Endothelial cell of umbilical vein (primary cell): Measurements from ENCODE around the gene GLRX2.

Experiments used
- EZH2 ChIP-seq: IDR thresholded peaks from 2 replicates; pipeline ENCODE4 v1.6.1; 2012; ENCODE audit warnings: borderline replicate concordance, low read depth, mild to moderate bottlenecking, moderate library complexity, low read length, inconsistent platforms; ENCODE audit not compliant: severe bottlenecking
- GATA2 ChIP-seq: IDR thresholded peaks from 2 replicates; pipeline ENCODE4 v1.7.0; 2011; ENCODE audit warnings: low read depth, mild to moderate bottlenecking, moderate library complexity, mixed read lengths, low read length; ENCODE audit not compliant: insufficient read length, insufficient read depth
- JUN ChIP-seq: IDR thresholded peaks from 2 replicates; pipeline ENCODE4 v1.6.1; 2011; ENCODE audit warnings: borderline replicate concordance, low read depth; ENCODE audit not compliant: insufficient read length, insufficient read depth
- MYC ChIP-seq: IDR thresholded peaks from one replicate; pipeline ENCODE4 v1.6.1; 2011; ENCODE audit warnings: mild to moderate bottlenecking, low read depth, low read length
- POLR2A ChIP-seq: IDR thresholded peaks from 2 replicates; pipeline ENCODE4 v1.6.1; 2012; ENCODE audit warnings: low read depth, mild to moderate bottlenecking, control low read depth, low read length
- POLR2AphosphoS5 ChIP-seq: IDR thresholded peaks from 2 replicates; pipeline ENCODE4 v1.6.1; 2012; ENCODE audit warnings: low read depth, mild to moderate bottlenecking, control low read depth, low read length, moderate library complexity; ENCODE audit not compliant: insufficient read depth
- TF ChIP-seq, protein P1 (sequence below), 2 donors: IDR thresholded peaks; 1 replicate in 1 of 2; 2 replicates in 1 of 2; pipeline ENCODE4 v1.5.1; 2011; ENCODE audit warnings: low read length in 2 of 2, mild to moderate bottlenecking in 2 of 2, moderate library complexity in 2 of 2, control low read depth in 1 of 2, inconsistent platforms in 1 of 2, low read depth in 1 of 2; ENCODE audit not compliant: insufficient read depth in 1 of 2; ENCODE audit errors: extremely low read depth in 1 of 2
- TF ChIP-seq, protein P2 (sequence below): IDR thresholded peaks from 2 replicates; pipeline ENCODE4 v1.6.1; 2011; ENCODE audit not compliant: insufficient read depth, insufficient read length

DNA sequence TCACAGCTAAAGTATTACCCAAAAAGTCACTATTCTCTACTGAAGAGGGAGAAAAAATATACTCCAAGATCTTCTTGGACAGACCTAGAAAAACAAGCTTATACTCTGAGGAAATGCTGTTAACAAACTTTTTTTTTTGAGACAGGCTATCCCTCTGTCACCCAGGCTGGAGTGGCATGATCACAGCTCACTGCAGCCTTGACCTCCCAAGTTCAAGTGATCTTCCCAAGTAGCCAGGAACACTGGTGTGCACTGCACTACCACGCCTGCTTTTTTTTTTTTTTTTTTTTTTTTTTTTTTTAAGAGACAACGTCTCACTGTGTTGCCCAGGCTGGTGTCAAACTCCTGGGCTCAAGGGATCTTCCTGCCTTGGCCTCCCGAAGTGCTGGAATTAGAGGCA lies 17.3 kb downstream of the GLRX2 start:
- TF ChIP-seq EZH2 (no peak), POLR2AphosphoS5 (no peak), POLR2A (no peak), JUN (no peak), GATA2 (no peak), MYC (no peak)
- TF ChIP-seq, protein P1, sequence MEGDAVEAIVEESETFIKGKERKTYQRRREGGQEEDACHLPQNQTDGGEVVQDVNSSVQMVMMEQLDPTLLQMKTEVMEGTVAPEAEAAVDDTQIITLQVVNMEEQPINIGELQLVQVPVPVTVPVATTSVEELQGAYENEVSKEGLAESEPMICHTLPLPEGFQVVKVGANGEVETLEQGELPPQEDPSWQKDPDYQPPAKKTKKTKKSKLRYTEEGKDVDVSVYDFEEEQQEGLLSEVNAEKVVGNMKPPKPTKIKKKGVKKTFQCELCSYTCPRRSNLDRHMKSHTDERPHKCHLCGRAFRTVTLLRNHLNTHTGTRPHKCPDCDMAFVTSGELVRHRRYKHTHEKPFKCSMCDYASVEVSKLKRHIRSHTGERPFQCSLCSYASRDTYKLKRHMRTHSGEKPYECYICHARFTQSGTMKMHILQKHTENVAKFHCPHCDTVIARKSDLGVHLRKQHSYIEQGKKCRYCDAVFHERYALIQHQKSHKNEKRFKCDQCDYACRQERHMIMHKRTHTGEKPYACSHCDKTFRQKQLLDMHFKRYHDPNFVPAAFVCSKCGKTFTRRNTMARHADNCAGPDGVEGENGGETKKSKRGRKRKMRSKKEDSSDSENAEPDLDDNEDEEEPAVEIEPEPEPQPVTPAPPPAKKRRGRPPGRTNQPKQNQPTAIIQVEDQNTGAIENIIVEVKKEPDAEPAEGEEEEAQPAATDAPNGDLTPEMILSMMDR (IDR thresholded peaks at IDR 0.05; ENCODE audit: extremely low read depth in 1 of 2, insufficient read depth in 1 of 2, low read depth in 1 of 2, low read length in 2 of 2): no peak
- TF ChIP-seq, protein P2, sequence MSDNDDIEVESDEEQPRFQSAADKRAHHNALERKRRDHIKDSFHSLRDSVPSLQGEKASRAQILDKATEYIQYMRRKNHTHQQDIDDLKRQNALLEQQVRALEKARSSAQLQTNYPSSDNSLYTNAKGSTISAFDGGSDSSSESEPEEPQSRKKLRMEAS: no peak
